ENCODE results near the gene ST6GALNAC1.
"Not testable (repeated sequence)": the region's sequence is repeated elsewhere in the genome, so short reads cannot be mapped to it uniquely, and the experiment has no call there.

ST6GALNAC1 gene

DNA sequence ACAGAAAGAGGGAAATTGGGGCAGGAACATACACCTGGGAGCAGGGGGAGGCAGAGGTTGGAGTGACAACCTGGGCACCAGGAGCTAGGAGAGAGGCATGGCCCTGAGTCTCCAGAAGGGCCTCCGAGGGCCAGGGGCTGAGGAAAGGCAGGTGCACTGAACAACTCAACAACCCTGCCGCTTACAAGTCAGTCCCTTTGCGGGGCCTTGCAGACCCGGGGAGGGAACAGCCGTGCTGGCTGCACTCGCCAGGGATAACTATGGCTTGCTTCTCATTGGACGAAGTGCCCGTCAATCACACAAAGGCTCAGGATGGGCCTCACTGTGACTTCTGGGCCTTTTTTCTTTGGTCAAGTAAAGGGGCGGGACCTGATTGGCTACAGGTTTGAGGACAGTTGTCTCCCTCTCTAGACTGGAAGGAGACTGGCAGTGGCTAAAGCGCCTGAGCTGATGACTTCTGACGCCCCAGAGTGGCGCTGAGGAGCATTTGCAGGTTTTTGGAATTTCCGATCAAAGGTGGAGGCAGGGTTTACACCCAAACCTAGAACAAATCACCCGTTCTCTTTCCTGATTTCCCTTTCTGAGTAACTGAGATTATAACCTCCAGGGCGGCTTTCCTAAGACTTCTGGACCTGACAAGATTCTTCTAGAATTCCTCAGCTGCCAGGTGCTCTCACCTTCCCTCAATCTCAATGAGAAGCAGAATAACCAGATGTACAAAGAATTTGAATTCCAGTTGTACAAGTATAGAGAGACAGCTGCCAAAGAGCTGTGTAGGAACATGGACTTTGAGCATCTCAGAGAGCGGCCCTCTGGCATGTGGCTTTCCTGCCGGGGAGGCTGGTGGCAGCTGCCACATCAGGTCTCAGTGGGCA lies 30.3 kb downstream of the ST6GALNAC1 start:
- no peaks in the 10 kb centered on the region for H3K36me3 ChIP-seq (ENCODE audit: control insufficient read depth, insufficient read depth, low read length)
- no peak overlapping the region for H3K27ac ChIP-seq (ENCODE audit: low read depth, low read length)
- H3K9ac ChIP-seq (ENCODE audit: low read length) = no peak overlapping the region

DNA sequence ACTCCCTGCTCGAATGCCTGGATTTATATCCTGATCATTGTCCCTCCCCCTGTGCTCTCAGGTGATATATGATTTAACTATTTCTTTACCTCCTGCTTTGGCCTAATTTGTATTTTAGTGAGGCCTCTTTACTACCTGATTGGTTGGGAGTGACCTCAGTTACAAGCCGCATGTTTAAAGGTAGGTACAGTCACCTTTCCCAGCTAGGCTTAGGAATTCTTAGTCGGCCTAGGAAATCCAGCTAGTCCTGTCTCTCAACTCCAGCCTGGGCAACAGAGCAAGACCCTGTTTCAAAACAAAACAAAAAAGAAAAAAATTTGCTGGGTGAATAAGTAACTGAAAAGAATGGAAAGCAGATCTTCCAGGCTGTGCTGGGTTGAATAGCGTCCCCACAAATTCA lies 31.1 kb downstream of the ST6GALNAC1 start:
- Histone ChIP-seq H3K4me3 (ENCODE audit: low read length) (no peak overlapping the region), H3K27ac (ENCODE audit: low read depth, low read length) (no peak overlapping the region), H3K36me3 (ENCODE audit: control insufficient read depth, insufficient read depth, low read length) (no peaks in the 10 kb centered on the region), H3K9ac (ENCODE audit: low read length) (no peak overlapping the region), H3K27me3 (ENCODE audit: control insufficient read depth, insufficient read depth, low read length) (no peaks in the 10 kb centered on the region), H3K4me1 (ENCODE audit: control insufficient read depth, insufficient read depth, low read length) (no peaks in the 10 kb centered on the region)

More for the DNA sequence above, 30.3 kb downstream of the ST6GALNAC1 start:
- Histone ChIP-seq H3K27me3 (ENCODE audit: control insufficient read depth, insufficient read depth, low read length) (no peaks in the 10 kb centered on the region), H3K4me1 (ENCODE audit: control insufficient read depth, insufficient read depth, low read length) (no peaks in the 10 kb centered on the region), H3K4me3 (ENCODE audit: low read length) (no peak overlapping the region)

DNA sequence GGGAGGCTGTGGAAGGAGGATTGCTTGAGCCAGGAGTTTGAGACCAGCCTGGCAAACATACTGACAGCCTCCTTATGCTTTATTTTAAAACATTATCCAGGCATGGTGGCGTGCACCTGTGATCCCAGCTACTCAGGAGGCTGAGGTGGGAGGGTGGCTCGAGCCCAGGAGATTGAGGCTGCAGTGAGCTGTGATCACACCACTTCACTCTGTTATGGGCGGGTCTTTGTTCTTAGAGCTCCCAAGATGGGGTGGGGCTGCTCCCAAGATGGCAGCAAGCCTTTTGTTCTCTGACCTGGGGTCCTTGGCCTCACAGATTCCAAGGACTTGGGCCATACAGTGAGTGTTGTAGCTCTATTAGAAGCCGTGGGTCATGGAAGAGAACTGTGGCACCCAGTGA lies 31.8 kb downstream of the ST6GALNAC1 start:
- no peak overlapping the region for H3K27ac ChIP-seq (ENCODE audit: low read depth, low read length)
- no peak overlapping the region for H3K9ac ChIP-seq (ENCODE audit: low read length)
- H3K36me3 ChIP-seq (ENCODE audit: control insufficient read depth, insufficient read depth, low read length) = no peaks in the 10 kb centered on the region
- H3K4me3 ChIP-seq (ENCODE audit: low read length) = no peak overlapping the region
- no peaks in the 10 kb centered on the region for H3K27me3 ChIP-seq (ENCODE audit: control insufficient read depth, insufficient read depth, low read length)
- no peaks in the 10 kb centered on the region for H3K4me1 ChIP-seq (ENCODE audit: control insufficient read depth, insufficient read depth, low read length)

DNA sequence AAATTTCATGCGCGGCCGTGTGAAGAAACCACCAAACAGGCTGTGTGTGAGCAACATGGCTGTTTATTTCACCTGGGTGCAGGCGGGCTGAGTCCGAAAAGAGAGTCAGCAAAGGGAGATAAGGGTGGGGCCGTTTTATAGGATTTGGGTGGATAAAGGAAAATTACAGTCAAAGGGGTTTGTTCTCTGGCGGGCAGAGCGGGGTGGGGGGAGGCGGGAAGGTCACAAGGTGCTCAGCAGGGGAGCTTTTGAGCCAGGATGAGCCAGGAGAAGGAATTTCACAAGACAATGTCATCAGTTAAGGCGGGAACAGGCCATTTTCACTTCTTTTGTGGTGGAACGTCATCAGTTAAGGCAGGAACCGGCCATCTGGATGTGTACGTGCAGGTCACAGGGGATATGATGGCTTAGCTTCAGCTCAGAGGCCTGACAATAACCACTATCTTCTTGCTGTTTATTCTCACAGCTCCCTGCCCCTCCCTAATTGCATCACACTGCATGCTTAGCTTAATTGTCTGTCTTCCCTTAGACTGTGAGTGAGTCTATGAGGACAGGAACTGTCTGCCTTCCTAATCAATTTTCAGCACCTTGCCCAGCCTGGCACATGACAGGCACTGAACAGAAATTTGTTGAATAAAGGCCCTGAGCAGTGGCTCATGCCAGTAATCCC lies 32.3 kb downstream of the ST6GALNAC1 start:
- H3K4me3 ChIP-seq (ENCODE audit: low read length); H3K36me3 ChIP-seq (ENCODE audit: control insufficient read depth, insufficient read depth, low read length); H3K9ac ChIP-seq (ENCODE audit: low read length); H3K4me1 ChIP-seq (ENCODE audit: control insufficient read depth, insufficient read depth, low read length); H3K27me3 ChIP-seq (ENCODE audit: control insufficient read depth, insufficient read depth, low read length); H3K27ac ChIP-seq (ENCODE audit: low read depth, low read length): not testable (repeated sequence)

DNA sequence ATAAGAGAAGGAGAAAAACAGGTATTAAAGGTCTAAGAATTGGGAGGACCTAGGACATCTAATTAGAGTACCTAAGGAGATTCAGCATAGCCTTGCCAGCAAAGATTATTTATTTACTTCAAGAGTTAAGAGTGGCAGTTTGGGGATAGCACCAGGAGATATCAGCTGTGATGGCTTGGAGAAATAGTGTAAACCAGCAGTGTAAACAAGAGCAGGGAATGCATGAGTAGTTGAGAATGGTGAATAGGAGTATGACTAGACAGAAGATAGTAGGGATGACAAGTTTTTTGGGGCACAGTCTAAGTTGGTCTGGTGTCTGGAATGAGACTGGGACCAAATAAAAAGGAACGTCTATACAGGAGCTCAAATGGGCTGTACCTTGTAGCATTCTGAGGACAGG lies 36.9 kb downstream of the ST6GALNAC1 start:
- not testable (repeated sequence) for H3K36me3 ChIP-seq (ENCODE audit: control insufficient read depth, insufficient read depth, low read length); H3K27me3 ChIP-seq (ENCODE audit: control insufficient read depth, insufficient read depth, low read length); H3K9ac ChIP-seq (ENCODE audit: low read length); H3K27ac ChIP-seq (ENCODE audit: low read depth, low read length); H3K4me1 ChIP-seq (ENCODE audit: control insufficient read depth, insufficient read depth, low read length); H3K4me3 ChIP-seq (ENCODE audit: low read length)

DNA sequence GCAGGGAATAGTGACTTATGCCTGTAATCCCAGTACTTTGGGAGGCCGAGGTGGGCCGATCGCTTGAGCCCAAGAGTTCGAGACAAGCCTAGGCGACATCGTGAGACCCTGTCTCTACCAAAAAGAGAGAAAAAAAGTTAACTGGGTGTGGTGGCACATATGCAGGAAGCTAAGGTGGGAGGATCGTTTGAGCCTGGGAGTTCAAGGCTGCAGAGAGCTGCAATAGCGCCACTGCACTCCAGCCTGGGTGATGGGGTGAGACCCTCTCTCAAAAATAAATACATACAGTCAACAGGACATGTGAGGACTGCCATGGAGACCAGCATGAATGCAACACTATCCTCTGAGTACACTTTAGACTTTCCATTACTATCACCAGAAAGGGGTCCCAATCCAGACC lies 42.5 kb downstream of the ST6GALNAC1 start:
- Histone ChIP-seq H3K27ac (ENCODE audit: low read depth, low read length) (no peak overlapping the region), H3K4me1 (ENCODE audit: control insufficient read depth, insufficient read depth, low read length) (no peaks in the 10 kb centered on the region), H3K9ac (ENCODE audit: low read length) (no peak overlapping the region), H3K4me3 (ENCODE audit: low read length) (no peak overlapping the region), H3K36me3 (ENCODE audit: control insufficient read depth, insufficient read depth, low read length) (no peaks in the 10 kb centered on the region), H3K27me3 (ENCODE audit: control insufficient read depth, insufficient read depth, low read length) (no peaks in the 10 kb centered on the region)

DNA sequence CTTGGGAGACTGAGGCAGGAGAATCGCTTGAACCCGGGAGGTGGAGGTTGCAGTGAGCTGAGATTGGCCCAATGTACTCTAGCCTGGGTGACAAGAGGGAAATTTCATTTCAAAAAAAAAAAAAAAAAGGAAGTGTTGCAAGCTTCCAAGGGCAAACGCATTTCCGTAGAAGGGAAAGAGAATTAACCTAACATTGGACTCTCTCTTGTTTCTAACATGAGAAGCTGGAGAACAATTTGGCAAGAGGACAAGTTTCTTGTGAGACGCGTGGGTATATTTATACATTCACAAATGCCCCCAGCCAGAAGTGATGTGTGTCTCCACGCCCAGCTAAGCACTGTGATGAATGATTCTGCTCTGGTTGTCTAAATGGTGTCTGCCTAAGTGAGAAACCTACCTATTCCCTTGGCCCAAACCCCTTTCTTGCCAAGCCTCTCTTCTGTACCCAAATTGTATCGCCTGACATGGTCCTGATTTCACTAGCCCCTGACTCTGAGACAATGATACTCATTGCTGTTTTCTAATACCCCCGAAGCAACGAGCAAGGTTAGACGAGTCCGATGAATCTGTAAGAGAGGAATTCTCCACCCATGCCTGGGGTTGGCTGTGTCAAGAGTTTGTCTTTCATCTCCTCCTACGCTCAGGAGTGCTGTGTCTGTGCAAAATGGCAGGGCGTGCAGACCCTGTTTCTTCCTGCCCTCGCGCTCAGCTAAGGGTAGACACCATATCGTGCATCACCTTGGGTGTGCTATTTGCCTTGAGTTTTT lies 43.7 kb downstream of the ST6GALNAC1 start:
- Histone ChIP-seq H3K4me3 (ENCODE audit: low read length) (no peak overlapping the region), H3K27ac (ENCODE audit: low read depth, low read length) (no peak overlapping the region), H3K9ac (ENCODE audit: low read length) (no peak overlapping the region), H3K36me3 (ENCODE audit: control insufficient read depth, insufficient read depth, low read length) (no peaks in the 10 kb centered on the region), H3K4me1 (ENCODE audit: control insufficient read depth, insufficient read depth, low read length) (no peaks in the 10 kb centered on the region), H3K27me3 (ENCODE audit: control insufficient read depth, insufficient read depth, low read length) (no peaks in the 10 kb centered on the region)

DNA sequence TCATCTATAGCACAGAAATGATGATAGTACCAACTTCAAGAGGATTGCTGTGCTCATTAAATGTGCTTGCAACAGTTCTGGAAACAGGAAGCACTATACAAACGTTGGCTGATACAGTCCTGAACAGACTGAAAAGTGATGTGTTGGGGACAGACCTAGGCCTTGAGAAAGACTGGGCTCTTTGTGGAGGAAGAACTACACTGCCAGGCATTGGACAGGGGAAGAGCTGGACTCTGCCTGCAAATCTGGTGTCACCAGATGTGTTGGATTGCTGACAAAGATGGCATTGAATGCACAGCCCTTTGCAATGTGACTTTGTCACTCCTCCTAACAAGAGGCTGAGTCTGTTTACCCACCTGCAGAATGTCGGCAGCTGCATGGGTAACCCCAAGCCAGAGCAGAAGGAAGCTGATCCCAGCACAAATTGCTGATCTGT lies 45.5 kb downstream of the ST6GALNAC1 start:
- H3K27me3 ChIP-seq (ENCODE audit: control insufficient read depth, insufficient read depth, low read length) = no peaks in the 10 kb centered on the region
- H3K9ac ChIP-seq (ENCODE audit: low read length) = no peak overlapping the region
- H3K27ac ChIP-seq (ENCODE audit: low read depth, low read length) = no peak overlapping the region
- no peak overlapping the region for H3K4me3 ChIP-seq (ENCODE audit: low read length)
- H3K36me3 ChIP-seq (ENCODE audit: control insufficient read depth, insufficient read depth, low read length) = no peaks in the 10 kb centered on the region
- no peaks in the 10 kb centered on the region for H3K4me1 ChIP-seq (ENCODE audit: control insufficient read depth, insufficient read depth, low read length)

DNA sequence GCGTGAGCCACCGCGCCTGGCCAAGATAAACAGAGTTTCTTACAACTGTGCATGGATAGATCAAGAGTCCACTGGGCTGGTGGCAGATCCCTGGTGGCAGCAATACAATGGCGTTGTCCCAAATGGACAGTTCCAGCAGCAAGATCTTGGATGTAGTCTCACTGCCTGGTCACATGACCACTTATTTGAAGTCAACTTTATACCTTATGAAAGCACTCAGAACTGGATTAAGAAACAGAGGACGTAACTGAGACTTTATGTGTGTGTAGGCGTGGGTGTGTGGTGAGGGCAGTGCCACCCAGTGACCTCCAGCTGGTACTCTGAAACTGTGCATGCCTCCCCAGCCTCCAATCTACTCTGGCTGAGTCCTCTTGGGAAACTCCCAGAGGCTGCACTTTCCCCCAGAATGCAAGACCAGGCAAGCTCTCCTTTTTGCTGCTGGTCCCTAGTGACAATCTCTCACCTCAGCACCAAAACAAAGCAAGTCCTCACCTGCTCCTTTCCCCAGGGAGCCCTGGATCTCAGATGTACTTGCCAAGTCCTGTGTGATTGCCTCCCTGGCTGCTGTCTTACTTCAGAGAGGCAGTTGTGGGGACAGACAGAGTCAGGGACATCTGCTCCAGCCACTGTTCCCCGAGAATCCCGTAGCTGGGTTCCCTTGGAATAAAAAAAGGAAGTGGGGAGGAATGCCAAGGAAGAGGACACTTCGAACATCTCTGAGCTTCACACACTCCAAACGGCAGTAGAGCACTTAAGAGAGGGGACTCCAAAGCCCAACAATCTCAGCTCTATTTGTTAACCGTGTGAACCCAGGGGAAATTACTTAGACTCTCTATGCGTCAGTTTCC lies 46.2 kb downstream of the ST6GALNAC1 start:
- Histone ChIP-seq H3K4me3 (ENCODE audit: low read length) (no peak overlapping the region), H3K4me1 (ENCODE audit: control insufficient read depth, insufficient read depth, low read length) (no peaks in the 10 kb centered on the region), H3K9ac (ENCODE audit: low read length) (no peak overlapping the region), H3K27ac (ENCODE audit: low read depth, low read length) (no peak overlapping the region), H3K36me3 (ENCODE audit: control insufficient read depth, insufficient read depth, low read length) (no peaks in the 10 kb centered on the region), H3K27me3 (ENCODE audit: control insufficient read depth, insufficient read depth, low read length) (no peaks in the 10 kb centered on the region)

DNA sequence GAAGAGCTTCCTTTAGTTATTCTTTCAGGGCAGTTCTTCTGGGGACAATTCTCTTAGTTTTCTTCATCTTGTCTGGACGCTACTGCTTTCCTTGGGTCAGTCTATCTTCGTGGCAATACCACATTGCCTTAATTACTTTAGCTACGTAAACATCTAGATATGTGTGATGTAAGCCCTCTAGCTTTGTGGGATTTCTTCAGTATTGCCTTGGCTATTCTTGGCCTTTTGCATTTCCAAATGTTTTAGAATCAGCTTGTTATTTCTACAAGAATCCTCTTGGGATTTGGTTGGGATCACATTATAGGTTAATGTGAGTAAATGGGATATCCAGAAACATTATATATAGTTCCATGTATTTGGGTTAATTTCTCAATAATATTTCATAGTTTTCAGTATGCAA lies 48.9 kb downstream of the ST6GALNAC1 start:
- no peak overlapping the region for H3K9ac ChIP-seq (ENCODE audit: low read length)
- no peak overlapping the region for H3K27ac ChIP-seq (ENCODE audit: low read depth, low read length)
- H3K27me3 ChIP-seq (ENCODE audit: control insufficient read depth, insufficient read depth, low read length) = no peaks in the 10 kb centered on the region
- H3K4me1 ChIP-seq (ENCODE audit: control insufficient read depth, insufficient read depth, low read length) = no peaks in the 10 kb centered on the region
- no peak overlapping the region for H3K4me3 ChIP-seq (ENCODE audit: low read length)
- H3K36me3 ChIP-seq (ENCODE audit: control insufficient read depth, insufficient read depth, low read length) = no peaks in the 10 kb centered on the region

DNA sequence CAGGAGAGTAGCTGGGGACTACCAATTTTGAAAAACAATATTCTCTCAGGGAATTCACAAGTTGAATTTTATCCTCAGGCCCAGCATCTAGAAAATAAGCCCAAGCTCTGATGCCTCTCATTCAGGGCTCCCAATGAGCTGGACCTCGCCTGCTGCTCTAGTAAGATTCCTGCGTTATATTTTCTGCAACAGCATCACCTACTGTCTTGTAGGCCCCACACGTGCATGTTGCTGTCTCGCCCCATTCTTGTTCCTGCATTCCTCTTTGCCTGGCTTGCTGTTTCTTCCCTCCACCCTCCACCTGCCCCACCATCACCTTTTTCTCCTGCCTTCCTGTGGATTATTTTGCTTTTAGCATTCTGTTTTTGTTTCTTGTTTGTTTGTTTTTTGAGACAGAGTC lies 49.6 kb downstream of the ST6GALNAC1 start:
- Histone ChIP-seq H3K4me3 (ENCODE audit: low read length) (no peak overlapping the region), H3K27me3 (ENCODE audit: control insufficient read depth, insufficient read depth, low read length) (peaks cover 4% of the 10 kb centered on the region), H3K27ac (ENCODE audit: low read depth, low read length) (no peak overlapping the region), H3K9ac (ENCODE audit: low read length) (no peak overlapping the region), H3K4me1 (ENCODE audit: control insufficient read depth, insufficient read depth, low read length) (no peaks in the 10 kb centered on the region), H3K36me3 (ENCODE audit: control insufficient read depth, insufficient read depth, low read length) (no peaks in the 10 kb centered on the region)

DNA sequence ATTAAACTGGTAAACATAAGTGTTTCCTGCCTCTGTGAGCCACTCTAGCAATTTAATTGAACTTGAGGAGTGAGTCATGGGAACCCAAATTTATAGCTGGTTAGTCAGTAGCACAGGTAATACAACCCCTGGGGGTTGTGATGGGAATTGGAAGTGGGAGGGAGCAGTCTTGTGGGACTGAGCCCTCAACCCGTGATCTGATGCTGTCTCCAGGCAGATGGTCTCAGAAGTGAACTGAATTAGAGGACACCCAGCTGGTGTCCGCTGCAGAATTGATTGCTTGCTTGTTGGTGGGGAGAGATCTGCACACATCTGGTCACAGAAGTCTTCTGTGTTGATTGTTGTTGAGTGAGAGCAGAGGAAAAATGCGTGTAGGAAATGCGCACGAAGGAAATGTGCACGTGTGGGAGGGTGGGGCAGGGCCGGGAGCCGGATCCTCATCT lies 50.2 kb downstream of the ST6GALNAC1 start:
- Histone ChIP-seq H3K4me1 (ENCODE audit: control insufficient read depth, insufficient read depth, low read length) (no peaks in the 10 kb centered on the region), H3K36me3 (ENCODE audit: control insufficient read depth, insufficient read depth, low read length) (no peaks in the 10 kb centered on the region), H3K4me3 (ENCODE audit: low read length) (no peak overlapping the region), H3K27me3 (ENCODE audit: control insufficient read depth, insufficient read depth, low read length) (peaks cover 4% of the 10 kb centered on the region), H3K9ac (ENCODE audit: low read length) (no peak overlapping the region), H3K27ac (ENCODE audit: low read depth, low read length) (no peak overlapping the region)

Data from rectal smooth muscle tissue (tissue), 1 donor.